H1 (cell line): ENCODE measurements around the gene HS6ST3. TPM values are rescaled to one million over a fixed set of nuclear protein-coding genes. Genes with fewer than 3 reads are reported as not detected.
A peak's percentile ranks its signal among the peaks of the same experiment; 100 is the strongest.
"Not testable (repeated sequence)": the region's sequence is repeated elsewhere in the genome, so short reads cannot be mapped to it uniquely, and the experiment has no call there.

Source experiments
- CTCF ChIA-PET: fragments of 300-600 bp; sonication (Branson Sonifier 250); formaldehyde crosslinking; loops from one replicate; lab custom pipeline; 2021; ENCODE audit not compliant: partially characterized antibody; lab: Charles Lee
- POLR2A ChIA-PET: fragments of 300-600 bp; sonication (Branson Sonifier 250); formaldehyde crosslinking; loops from one replicate; lab custom pipeline; 2021; ENCODE audit warnings: inconsistent platforms; ENCODE audit not compliant: partially characterized antibody; lab: Charles Lee
- DNase-seq, 2 experiments: peaks; one replicate each; pipeline versions ENCODE4 v3.0.0 to v3.0.0-alpha.2; 2010 to 2022; ENCODE audit warnings: low spot score in 2 of 2, low read depth in 1 of 2, mixed read lengths in 1 of 2
- FAIRE-seq: peaks from 2 replicates; lab custom pipeline; 2011; peaks lifted over from hg19 to GRCh38; lab: Jason Lieb, UNC
- H2AFZ ChIP-seq: 2 replicates; pipeline ENCODE4 v1.8.1; 2012; ENCODE audit warnings: low read length, inconsistent platforms
- H2AK5ac ChIP-seq: 2 replicates; pipeline ENCODE4 v1.6.1; 2013; ENCODE audit warnings: low read depth, low read length
- H2BK120ac ChIP-seq: replicated peaks from 2 replicates; pipeline ENCODE3; 2013; ENCODE audit warnings: low read depth, low read length, inconsistent platforms
- H2BK12ac ChIP-seq: 2 replicates; pipeline ENCODE4 v1.6.1; 2013; ENCODE audit warnings: low read depth, low read length
- H2BK15ac ChIP-seq: 2 replicates; pipeline ENCODE4 v1.6.1; 2013; ENCODE audit warnings: low read length
- H2BK20ac ChIP-seq: 2 replicates; pipeline ENCODE4 v1.6.1; 2013; ENCODE audit warnings: low read length
- H2BK5ac ChIP-seq: 2 replicates; pipeline ENCODE4 v1.6.1; 2013; ENCODE audit warnings: low read depth, low read length
- H3K14ac ChIP-seq: 2 replicates; pipeline ENCODE4 v1.6.1; 2013; ENCODE audit warnings: inconsistent platforms; ENCODE audit not compliant: insufficient read length
- H3K18ac ChIP-seq: 2 replicates; pipeline ENCODE4 v1.6.1; 2013; ENCODE audit warnings: low read length; ENCODE audit errors: extremely low read depth
- H3K23ac ChIP-seq: 2 replicates; pipeline ENCODE4 v1.6.1; 2013; ENCODE audit warnings: inconsistent platforms; ENCODE audit not compliant: insufficient read length
- H3K23me2 ChIP-seq: 2 replicates; pipeline ENCODE4 v1.6.1; 2013; ENCODE audit warnings: low read depth, low read length
- H3K27ac ChIP-seq: 2 replicates; pipeline ENCODE4 v1.6.1; 2011; ENCODE audit warnings: low read depth, low read length, inconsistent platforms
- H3K27me3 ChIP-seq, 4 experiments: replicated peaks in 1 of 4; 1 replicate in 1 of 4; 2 replicates in 3 of 4; pipeline versions ENCODE4 v1.6.1 to v1.8.1; 2011 to 2013; ENCODE audit warnings: low read length in 3 of 4, mild to moderate bottlenecking in 3 of 4, inconsistent platforms in 2 of 4, mixed read lengths in 2 of 4, moderate library complexity in 1 of 4; ENCODE audit not compliant: control insufficient read depth in 3 of 4, insufficient read depth in 3 of 4; ENCODE audit errors: extremely low read depth in 1 of 4
- H3K36me3 ChIP-seq, 4 experiments: 2 replicates each; pipeline versions ENCODE4 v1.6.1 to v1.8.1; 2011 to 2013; ENCODE audit warnings: mild to moderate bottlenecking in 4 of 4, low read length in 3 of 4, moderate library complexity in 2 of 4, control low read depth in 1 of 4, inconsistent platforms in 1 of 4; ENCODE audit not compliant: insufficient read depth in 4 of 4, control insufficient read depth in 2 of 4
- H3K4ac ChIP-seq: replicated peaks from 2 replicates; pipeline ENCODE3; 2013; ENCODE audit warnings: low read length, low read depth, mixed read lengths, inconsistent platforms; ENCODE audit not compliant: insufficient read length
- H3K4me1 ChIP-seq, 4 experiments: replicated peaks in 1 of 4; 1 replicate in 1 of 4; 2 replicates in 3 of 4; pipeline versions ENCODE4 v1.6.1 to v1.8.1; 2011 to 2013; ENCODE audit warnings: low read length in 3 of 4, inconsistent platforms in 2 of 4, mixed read lengths in 1 of 4; ENCODE audit not compliant: insufficient read depth in 4 of 4, control insufficient read depth in 3 of 4
- H3K4me2 ChIP-seq, 2 experiments: 2 replicates each; pipeline versions ENCODE4 v1.6.1 to v1.8.1; 2011 to 2013; ENCODE audit warnings: low read depth in 2 of 2, low read length in 2 of 2, control low read depth in 1 of 2, inconsistent platforms in 1 of 2, mild to moderate bottlenecking in 1 of 2; ENCODE audit not compliant: insufficient read depth in 1 of 2
- H3K4me3 ChIP-seq, 4 experiments: fragments of 200-600, 300-600 bp in 1 of 4; sonication (generic), shearing (Covaris generic), sonication (Bioruptor Twin) in 1 of 4; 2 replicates each; pipeline versions ENCODE4 v1.5.1 to v1.8.1; 2011 to 2016; ENCODE audit warnings: low read length in 4 of 4, low read depth in 3 of 4, control low read depth in 2 of 4, inconsistent platforms in 2 of 4, mild to moderate bottlenecking in 2 of 4, mixed read lengths in 1 of 4, moderate library complexity in 1 of 4; ENCODE audit not compliant: insufficient read depth in 2 of 4; ENCODE audit errors: extremely low read depth in 1 of 4
- H3K56ac ChIP-seq: replicated peaks from 2 replicates; pipeline ENCODE3; 2013; ENCODE audit warnings: low read depth, mild to moderate bottlenecking, mixed read lengths, low read length, inconsistent platforms; ENCODE audit not compliant: insufficient read length
- H3K79me1 ChIP-seq: 2 replicates; pipeline ENCODE4 v1.6.1; 2013; ENCODE audit warnings: low read depth, low read length, control low read depth
- H3K79me2 ChIP-seq, 2 experiments: 2 replicates each; pipeline versions ENCODE4 v1.6.1 to v1.8.1; 2012 to 2013; ENCODE audit warnings: low read length in 2 of 2, mild to moderate bottlenecking in 2 of 2, inconsistent platforms in 1 of 2; ENCODE audit not compliant: insufficient read depth in 2 of 2, control insufficient read depth in 1 of 2
- H3K9ac ChIP-seq, 4 experiments: replicated peaks in 1 of 4; 1 replicate in 1 of 4; 2 replicates in 3 of 4; pipeline versions ENCODE4 v1.6.1 to v1.8.1; 2011 to 2013; ENCODE audit warnings: low read depth in 3 of 4, low read length in 3 of 4, control low read depth in 2 of 4, mild to moderate bottlenecking in 2 of 4, moderate library complexity in 2 of 4, inconsistent platforms in 1 of 4; ENCODE audit errors: extremely low read depth in 1 of 4
- H3K9me3 ChIP-seq, 2 experiments: 2 replicates each; pipeline versions ENCODE4 v1.6.1 to v1.8.1; 2012 to 2013; ENCODE audit warnings: mild to moderate bottlenecking in 2 of 2, moderate library complexity in 2 of 2, control low read depth in 1 of 2, inconsistent platforms in 1 of 2, low read depth in 1 of 2, low read length in 1 of 2, mixed read lengths in 1 of 2; ENCODE audit not compliant: insufficient read depth in 2 of 2
- H4K20me1 ChIP-seq, 2 experiments: replicated peaks in 1 of 2; 2 replicates each; pipeline versions ENCODE3 to v1.8.1; 2011 to 2013; ENCODE audit warnings: inconsistent platforms in 2 of 2, low read length in 2 of 2, mild to moderate bottlenecking in 1 of 2; ENCODE audit not compliant: insufficient read depth in 2 of 2, control insufficient read depth in 1 of 2
- H4K5ac ChIP-seq: 2 replicates; pipeline ENCODE4 v1.6.1; 2013; ENCODE audit warnings: low read length, low read depth, mixed read lengths, inconsistent platforms; ENCODE audit not compliant: insufficient read length
- H4K8ac ChIP-seq: 2 replicates; pipeline ENCODE4 v1.8.0; 2013; ENCODE audit warnings: mild to moderate bottlenecking, moderate library complexity, low read length, inconsistent platforms; ENCODE audit not compliant: insufficient read depth; ENCODE audit errors: extremely low read depth
- H4K91ac ChIP-seq: replicated peaks from 2 replicates; pipeline ENCODE3; 2013; ENCODE audit warnings: low read length, mixed read lengths, inconsistent platforms; ENCODE audit not compliant: insufficient read length
- CTCF ChIP-seq, 3 experiments: IDR thresholded peaks; 1 replicate in 2 of 3; 2 replicates in 1 of 3; pipeline versions ENCODE4 v1.5.1 to v1.6.1; 2011; ENCODE audit warnings: low read length in 3 of 3, mild to moderate bottlenecking in 3 of 3, inconsistent platforms in 2 of 3, low read depth in 1 of 3, moderate library complexity in 1 of 3; ENCODE audit not compliant: insufficient read depth in 1 of 3; ENCODE audit errors: control extremely low read depth in 1 of 3
- RAD21 ChIP-seq, 2 experiments: IDR thresholded peaks in 1 of 2; conservative IDR thresholded peaks in 1 of 2; 2 replicates each; pipeline ENCODE4 v1.6.1; 2011; ENCODE audit warnings: low read depth in 2 of 2, low read length in 2 of 2, improper control_type of control experiment in 1 of 2, inconsistent platforms in 1 of 2, mild to moderate bottlenecking in 1 of 2, moderate library complexity in 1 of 2
- WGBS, 2 experiments: shearing (Covaris generic) in 1 of 2; methylation state at CpG; one replicate each; pipeline versions ENCODE4 v1.1.6 to v1.1.7; 2013 to 2015; ENCODE audit warnings: low lambda C conversion rate in 2 of 2, mixed read lengths in 2 of 2, inconsistent platforms in 1 of 2, low coverage in 1 of 2, missing lambda C conversion rate in 1 of 2; ENCODE audit not compliant: insufficient replicate concordance in 2 of 2, insufficient coverage in 1 of 2, insufficient read length in 1 of 2; ENCODE audit errors: extremely low coverage in 1 of 2, missing lambda C conversion rate in 1 of 2; 5-methylcytosine and 5-hydroxymethylcytosine counted together
- polyA plus RNA-seq, 7 experiments: library from polyadenylated mRNA; depleted of rRNA in 3 of 7; stranded (reverse) in 5 of 7; unstranded in 2 of 7; fragments of >200 nt in 5 of 7; fragments of 200-250 nt in 2 of 7; gene quantifications; 1 replicate in 5 of 7; 2 replicates in 1 of 7; 4 replicates in 1 of 7; pipeline versions ENCODE4 v1.2.1 to v1.2.3, GENCODE V29; 2011 to 2013; ENCODE audit warnings: missing spikeins in 2 of 7, mixed read lengths in 2 of 7
- total RNA-seq: library from RNA; stranded (reverse); fragmentation: NEBNext Ultra II Directional; extraction: Animal tissue kit (Norgen Biotek cat#: 25700); gene quantifications from 2 replicates; pipeline ENCODE4 v1.2.1, GENCODE V29; 2021

The HS6ST3 gene
- total and polyA plus RNA-seq, 2 of the 8 experiments (the other 6 are each of a cell fraction or from before 2014, with no cell fraction given) = 0.45 to 1.2 TPM

DNA sequence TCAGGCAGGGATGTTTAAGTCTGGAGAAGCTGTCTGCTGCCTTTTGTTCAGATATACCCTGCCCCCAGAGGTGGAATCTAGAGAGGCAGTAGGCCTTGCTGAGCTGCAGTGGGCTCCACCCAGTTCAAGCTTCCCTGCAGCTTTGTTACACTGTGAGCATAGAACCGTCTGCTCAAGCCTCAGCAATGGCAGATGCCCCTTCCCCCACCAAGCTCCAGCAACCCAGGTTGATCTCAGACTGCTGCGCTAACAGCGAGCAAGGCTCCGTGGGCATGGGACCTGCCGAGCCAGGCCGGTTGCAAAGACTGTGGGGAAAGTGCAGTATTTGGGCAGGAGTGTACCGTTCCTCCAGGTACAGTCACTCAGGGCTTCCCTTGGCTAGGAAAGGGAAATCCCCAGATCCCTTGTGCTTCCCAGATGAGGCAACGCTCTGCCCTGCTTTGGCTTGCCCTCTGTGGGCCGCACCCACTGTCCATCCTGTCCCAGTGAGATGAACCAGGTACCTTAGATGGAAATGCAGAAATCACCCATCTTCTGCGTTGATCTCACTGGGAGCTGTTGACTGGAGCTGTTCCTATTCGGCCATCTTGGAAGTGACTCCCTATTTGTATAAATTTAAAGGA, 434.6 kb downstream of the HS6ST3 start:
- H3K4me1 ChIP-seq, H2BK120ac ChIP-seq, H3K56ac ChIP-seq, H3K36me3 ChIP-seq, H3K4me3 ChIP-seq, DNase-seq, H2BK12ac ChIP-seq, H3K27me3 ChIP-seq, H3K9me3 ChIP-seq, H4K91ac ChIP-seq, H2AK5ac ChIP-seq, H4K5ac ChIP-seq, H2BK20ac ChIP-seq, POLR2A ChIA-PET, H3K27ac ChIP-seq, H2BK15ac ChIP-seq, H3K4ac ChIP-seq, H3K79me1 ChIP-seq, FAIRE-seq, H4K20me1 ChIP-seq, H3K23ac ChIP-seq, H3K4me2 ChIP-seq, H3K9ac ChIP-seq, H2BK5ac ChIP-seq, H3K14ac ChIP-seq, H3K79me2 ChIP-seq, H3K23me2 ChIP-seq, H3K18ac ChIP-seq: not testable (repeated sequence)
- CTCF ChIA-PET = interaction anchor here (0.7 to 1.1 kb wide), 2 partner anchors 48 to 491 kb away, joined by 3 read pairs; no protein-coding TSS in a partner anchor
- WGBS, 2 experiments = 89% methylated on average over 11 of the region's 11 CpGs; no CpG with 5 or more reads in 1 of the 2 experiments
- TF ChIP-seq CTCF (IDR thresholded peaks at IDR 0.05; ENCODE audit: control extremely low read depth in 1 of 3, insufficient read depth in 1 of 3, low read depth in 1 of 3, low read length in 3 of 3) = peak in 1 of 3 experiments; percentile 14; a peak in 1 of 4 replicates
- 0 out of 4 replicates have a peak, but pooled peaks of 1 of the 2 experiments have one; percentile 4 for TF ChIP-seq RAD21 (IDR thresholded peaks at IDR 0.05 in 1 of 2, conservative IDR thresholded peaks at IDR 0.05 in 1 of 2; ENCODE audit: low read depth in 2 of 2, low read length in 2 of 2)
- H2AFZ ChIP-seq = peak overlapping the region; percentile 98
- peak overlapping the region; percentile 68; the same call in 1 of the 2 replicates for H4K8ac ChIP-seq
